Tibial nerve (tissue), 3 donors: ENCODE results near the gene SGTA.

Experiments
- POLR2A ChIP-seq, 2 donors: fragments of 450-650 bp; IDR thresholded peaks; one replicate each; pipeline ENCODE4 v1.6.1; 2017; ENCODE audit warnings: antibody characterized with exemption in 2 of 2, mild to moderate bottlenecking in 2 of 2, moderate library complexity in 2 of 2
- TF ChIP-seq, protein P1 (sequence below), 5 experiments: fragments of 200-600 bp in 3 of 5; fragments of 450-650 bp in 2 of 5; sonication (generic) in 3 of 5; IDR thresholded peaks; one replicate each; pipeline ENCODE4 v1.5.1; 2016 to 2019; ENCODE audit warnings: antibody characterized with exemption in 5 of 5, mild to moderate bottlenecking in 3 of 5, moderate library complexity in 2 of 5

DNA sequence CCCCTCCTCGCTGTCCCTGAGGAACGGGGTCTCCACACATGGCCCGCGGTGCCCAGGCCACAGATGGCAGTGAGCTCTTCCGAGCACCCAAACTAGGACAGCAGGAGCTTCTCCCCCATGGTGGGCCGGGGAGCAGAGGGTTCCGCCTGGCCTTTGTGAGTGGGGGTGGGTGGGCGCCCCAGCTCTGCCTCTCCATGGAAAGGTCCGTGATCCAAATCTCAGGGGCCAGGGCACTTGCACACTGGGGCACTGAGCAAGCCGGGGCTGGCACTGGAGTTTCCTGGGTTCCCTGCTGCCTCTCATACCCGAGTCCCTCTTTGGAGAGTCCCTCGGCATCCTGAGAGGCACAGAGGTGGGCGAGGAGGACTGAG lies 59.7 kb downstream of the SGTA start:
- TF ChIP-seq POLR2A (IDR thresholded peaks at IDR 0.05): no peak
- TF ChIP-seq, protein P1, sequence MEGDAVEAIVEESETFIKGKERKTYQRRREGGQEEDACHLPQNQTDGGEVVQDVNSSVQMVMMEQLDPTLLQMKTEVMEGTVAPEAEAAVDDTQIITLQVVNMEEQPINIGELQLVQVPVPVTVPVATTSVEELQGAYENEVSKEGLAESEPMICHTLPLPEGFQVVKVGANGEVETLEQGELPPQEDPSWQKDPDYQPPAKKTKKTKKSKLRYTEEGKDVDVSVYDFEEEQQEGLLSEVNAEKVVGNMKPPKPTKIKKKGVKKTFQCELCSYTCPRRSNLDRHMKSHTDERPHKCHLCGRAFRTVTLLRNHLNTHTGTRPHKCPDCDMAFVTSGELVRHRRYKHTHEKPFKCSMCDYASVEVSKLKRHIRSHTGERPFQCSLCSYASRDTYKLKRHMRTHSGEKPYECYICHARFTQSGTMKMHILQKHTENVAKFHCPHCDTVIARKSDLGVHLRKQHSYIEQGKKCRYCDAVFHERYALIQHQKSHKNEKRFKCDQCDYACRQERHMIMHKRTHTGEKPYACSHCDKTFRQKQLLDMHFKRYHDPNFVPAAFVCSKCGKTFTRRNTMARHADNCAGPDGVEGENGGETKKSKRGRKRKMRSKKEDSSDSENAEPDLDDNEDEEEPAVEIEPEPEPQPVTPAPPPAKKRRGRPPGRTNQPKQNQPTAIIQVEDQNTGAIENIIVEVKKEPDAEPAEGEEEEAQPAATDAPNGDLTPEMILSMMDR (IDR thresholded peaks at IDR 0.05): no peak
